Lung (tissue), 12 donors: ENCODE data around the gene HMGA1. TPM values are rescaled to one million over a fixed set of nuclear protein-coding genes. Genes with fewer than 3 reads are reported as not detected.

Experiments used
- ATAC-seq: fragments of 200-7000 bp; cut with Tn5 transposase; one replicate; pipeline ENCODE4 v1.9.1; 2020; ENCODE audit warnings: moderate number of reproducible peaks; ENCODE audit not compliant: insufficient read depth, low FRiP score
- DNase-seq, 3 donors: peaks; one replicate each; pipeline ENCODE4 v3.0.0-alpha.2; 2013 to 2017
- H3K27ac ChIP-seq, 2 donors: one replicate each; pipeline ENCODE4 v1.5.1; 2013; ENCODE audit warnings: mild to moderate bottlenecking in 2 of 2, moderate library complexity in 2 of 2, control low read depth in 1 of 2, inconsistent platforms in 1 of 2, low read depth in 1 of 2, low read length in 1 of 2
- H3K27me3 ChIP-seq, 3 donors: one replicate each; pipeline ENCODE4 v1.5.1; 2013; ENCODE audit warnings: low read length in 2 of 3; ENCODE audit not compliant: control insufficient read depth in 3 of 3, insufficient read depth in 3 of 3
- H3K36me3 ChIP-seq, 4 donors: one replicate each; pipeline ENCODE4 v1.5.1; 2013; ENCODE audit warnings: low read length in 4 of 4, mild to moderate bottlenecking in 1 of 4, moderate library complexity in 1 of 4; ENCODE audit not compliant: control insufficient read depth in 4 of 4, insufficient read depth in 4 of 4
- H3K4me1 ChIP-seq, 5 donors: one replicate each; pipeline ENCODE4 v1.5.1; 2013; ENCODE audit warnings: low read length in 5 of 5, mild to moderate bottlenecking in 2 of 5, moderate library complexity in 1 of 5; ENCODE audit not compliant: control insufficient read depth in 5 of 5, insufficient read depth in 5 of 5
- H3K4me3 ChIP-seq: one replicate; pipeline ENCODE4 v1.5.1; 2013; ENCODE audit warnings: mild to moderate bottlenecking, control low read depth, moderate library complexity
- H3K9ac ChIP-seq, 2 donors: one replicate each; pipeline ENCODE4 v1.5.1; 2013; ENCODE audit warnings: low read length in 2 of 2, control low read depth in 1 of 2; ENCODE audit not compliant: insufficient read depth in 1 of 2
- H3K9me3 ChIP-seq, 4 donors: one replicate each; pipeline ENCODE4 v1.5.1; 2013; ENCODE audit warnings: low read length in 3 of 4, mild to moderate bottlenecking in 1 of 4, moderate library complexity in 1 of 4; ENCODE audit not compliant: control insufficient read depth in 4 of 4, insufficient read depth in 3 of 4
- WGBS, 2 donors: extraction: QIAGEN DNeasy Blood & Tissue Kit; methylation state at CpG; one replicate each; pipeline ENCODE4 v1.1.7; 2013; 5-methylcytosine and 5-hydroxymethylcytosine counted together
- polyA plus RNA-seq, 2 donors: library from polyadenylated mRNA; stranded (reverse); fragments of 200-250 nt; gene quantifications; one replicate each; pipeline ENCODE4 v1.2.1, GENCODE V29; 2013
- total RNA-seq, 2 donors: library from RNA; depleted of rRNA in 1 of 2; stranded (reverse); fragments of >200 nt in 1 of 2; gene quantifications; one replicate each; pipeline ENCODE4 v1.2.1, GENCODE V29; 2014 to 2021
- TF ChIP-seq, protein P1 (sequence below): IDR thresholded peaks from 2 replicates; pipeline ENCODE4 v1.5.1; 2012; ENCODE audit warnings: mild to moderate bottlenecking; ENCODE audit errors: control extremely low read depth, extremely low read depth
- donor health status: control.
- donor health status: control.
- donor health status: Bipolar disorder and iron deficiency.
- donor health status: healthy.
- donor health status: DM: yes; HTN: yes; CAD: no.

The HMGA1 gene
- total and polyA plus RNA-seq, 4 donors = 47.9 to 102 (median 96.9) TPM

DNA sequence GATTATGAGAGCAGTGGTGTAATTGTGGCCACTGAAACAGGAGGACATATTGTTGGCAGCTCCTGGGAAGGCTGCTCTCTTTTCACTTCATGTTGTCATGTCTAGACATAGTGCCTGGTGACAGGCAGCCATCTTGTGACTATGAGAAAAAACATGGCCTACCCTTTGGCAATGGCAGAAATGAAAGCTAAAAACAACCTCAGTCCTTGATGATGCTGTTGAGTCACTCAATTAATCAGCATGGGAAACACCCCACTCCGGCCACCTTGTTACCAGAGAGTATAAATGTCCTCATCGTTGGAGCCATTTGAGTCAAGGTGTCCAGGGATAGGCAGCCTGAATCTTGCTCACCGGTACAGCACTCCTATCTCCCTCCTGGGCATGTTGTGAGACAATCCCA is 31.2 kb upstream of the HMGA1 start:
- Histone ChIP-seq H3K9ac (no peak overlapping the region), H3K36me3 (no peaks in the 10 kb centered on the region), H3K9me3 (no peaks in the 10 kb centered on the region), H3K27me3 (no peaks in the 10 kb centered on the region), H3K4me3 (no peak overlapping the region), H3K27ac (no peak overlapping the region), H3K4me1 (no peaks in the 10 kb centered on the region)
- TF ChIP-seq, protein P1, sequence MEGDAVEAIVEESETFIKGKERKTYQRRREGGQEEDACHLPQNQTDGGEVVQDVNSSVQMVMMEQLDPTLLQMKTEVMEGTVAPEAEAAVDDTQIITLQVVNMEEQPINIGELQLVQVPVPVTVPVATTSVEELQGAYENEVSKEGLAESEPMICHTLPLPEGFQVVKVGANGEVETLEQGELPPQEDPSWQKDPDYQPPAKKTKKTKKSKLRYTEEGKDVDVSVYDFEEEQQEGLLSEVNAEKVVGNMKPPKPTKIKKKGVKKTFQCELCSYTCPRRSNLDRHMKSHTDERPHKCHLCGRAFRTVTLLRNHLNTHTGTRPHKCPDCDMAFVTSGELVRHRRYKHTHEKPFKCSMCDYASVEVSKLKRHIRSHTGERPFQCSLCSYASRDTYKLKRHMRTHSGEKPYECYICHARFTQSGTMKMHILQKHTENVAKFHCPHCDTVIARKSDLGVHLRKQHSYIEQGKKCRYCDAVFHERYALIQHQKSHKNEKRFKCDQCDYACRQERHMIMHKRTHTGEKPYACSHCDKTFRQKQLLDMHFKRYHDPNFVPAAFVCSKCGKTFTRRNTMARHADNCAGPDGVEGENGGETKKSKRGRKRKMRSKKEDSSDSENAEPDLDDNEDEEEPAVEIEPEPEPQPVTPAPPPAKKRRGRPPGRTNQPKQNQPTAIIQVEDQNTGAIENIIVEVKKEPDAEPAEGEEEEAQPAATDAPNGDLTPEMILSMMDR = no peak
- 94 to 95% methylated on average over 3 of the region's 3 CpGs for WGBS, 2 donors
- no peak for DNase-seq
- no peak for ATAC-seq

DNA sequence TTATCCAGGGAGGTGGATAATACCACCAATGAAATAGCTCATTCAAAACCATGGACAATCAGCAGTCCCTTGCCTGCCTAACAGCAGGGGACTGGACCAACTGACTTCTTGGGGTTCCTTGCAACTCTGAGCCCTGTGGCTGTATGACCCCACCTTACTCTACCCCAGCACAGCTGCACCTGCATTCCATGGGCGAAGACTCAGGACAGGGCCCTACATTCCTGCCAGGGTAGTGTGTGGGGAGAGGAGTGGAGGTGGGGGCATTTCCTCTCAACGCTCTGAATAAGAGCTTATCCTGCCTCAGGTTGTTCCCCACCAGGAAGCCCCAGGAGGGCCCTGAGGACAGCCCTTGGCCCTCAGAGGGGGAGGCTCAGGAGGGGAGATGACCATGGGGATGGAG is 30.8 kb upstream of the HMGA1 start:
- Histone ChIP-seq H3K9ac (no peak overlapping the region), H3K36me3 (no peaks in the 10 kb centered on the region), H3K9me3 (no peaks in the 10 kb centered on the region), H3K4me1 (no peaks in the 10 kb centered on the region), H3K27ac (no peak overlapping the region), H3K4me3 (no peak overlapping the region), H3K27me3 (no peaks in the 10 kb centered on the region)
- no peak for DNase-seq
- no peak for ATAC-seq
- TF ChIP-seq, protein P1 = no peak
- 75 to 85% methylated on average over 2 of the region's 2 CpGs for WGBS, 2 donors

DNA sequence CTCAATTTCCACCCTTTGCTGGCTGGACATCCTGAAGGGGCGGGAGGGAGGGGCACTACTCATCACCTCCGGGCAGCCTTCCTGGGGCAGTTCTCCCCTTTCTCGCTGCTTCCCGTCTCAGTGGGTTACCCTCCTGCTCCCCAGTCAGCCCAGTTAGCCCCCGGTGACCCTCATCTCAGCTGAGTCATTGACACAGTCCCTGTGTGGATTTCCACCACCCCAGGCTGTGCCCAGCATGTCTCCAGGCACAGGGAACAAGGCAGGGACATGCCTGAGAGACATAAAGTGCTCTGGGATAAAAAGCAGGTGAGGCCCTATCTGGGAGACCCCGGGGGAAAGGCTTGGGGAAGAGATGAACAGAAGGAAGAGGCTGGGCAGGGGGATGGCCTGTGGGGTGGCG is 29.9 kb upstream of the HMGA1 start:
- Histone ChIP-seq H3K27me3 (no peaks in the 10 kb centered on the region), H3K27ac (no peak overlapping the region), H3K9ac (no peak overlapping the region), H3K4me1 (no peaks in the 10 kb centered on the region), H3K36me3 (no peaks in the 10 kb centered on the region), H3K4me3 (no peak overlapping the region), H3K9me3 (no peaks in the 10 kb centered on the region)
- DNase-seq = no peak
- WGBS, 2 donors = 72 to 78% methylated on average over 7 of the region's 7 CpGs
- TF ChIP-seq, protein P1 = no peak
- ATAC-seq = no peak

DNA sequence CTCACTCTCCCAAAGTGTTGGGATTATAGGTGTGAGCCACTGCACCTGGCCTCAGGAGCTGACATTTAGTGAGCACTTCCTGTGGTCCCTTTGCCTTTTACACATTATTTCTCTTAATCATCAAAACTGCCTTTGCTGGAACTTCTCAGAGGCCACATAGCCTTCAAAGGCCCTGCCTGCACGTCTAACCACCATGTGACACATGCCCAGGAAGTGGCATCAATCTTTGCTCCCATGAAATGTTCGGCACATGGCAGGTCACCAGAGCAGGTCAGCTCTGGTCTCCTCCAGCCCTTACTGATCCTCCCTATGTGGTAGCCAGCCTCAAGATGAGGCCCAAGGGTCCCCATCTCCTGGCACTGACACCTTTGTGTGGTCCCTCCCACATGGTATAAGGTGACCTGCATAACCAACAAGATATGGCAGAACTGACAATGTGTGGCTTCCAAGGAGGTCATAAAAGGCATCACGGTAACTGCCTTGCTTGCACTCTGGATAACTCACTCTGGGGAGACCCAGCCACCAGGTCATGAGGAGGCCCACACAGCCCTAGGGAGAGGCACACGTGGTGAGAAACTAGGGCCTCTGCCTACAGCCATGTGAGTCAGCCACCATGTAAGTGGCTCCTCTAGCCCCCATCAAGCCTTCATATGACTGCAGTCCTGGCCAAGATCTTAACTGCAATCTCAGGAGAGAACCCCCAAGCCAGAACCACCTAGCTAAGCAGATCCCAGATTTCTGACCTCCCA is 28.8 kb upstream of the HMGA1 start:
- Histone ChIP-seq H3K9me3 (no peaks in the 10 kb centered on the region), H3K4me3 (no peak overlapping the region), H3K9ac (no peak overlapping the region), H3K36me3 (no peaks in the 10 kb centered on the region), H3K27me3 (no peaks in the 10 kb centered on the region), H3K27ac (no peak overlapping the region), H3K4me1 (no peaks in the 10 kb centered on the region)
- ATAC-seq (no peak), DNase-seq (no peak)
- 76 to 81% methylated on average over 4 of the region's 4 CpGs for WGBS, 2 donors
- TF ChIP-seq, protein P1 = no peak
